ENCODE measurements around the gene AJUBA. TPM values are rescaled to one million over a fixed set of nuclear protein-coding genes. Genes with fewer than 3 reads are reported as not detected.
"Not testable (repeated sequence)": the region's sequence is repeated elsewhere in the genome, so short reads cannot be mapped to it uniquely, and the experiment has no call there.

Gene AJUBA
- total RNA-seq, result 24.8 TPM

- intact Hi-C loops (cut with DNase I), result loop anchor here (2.0 kb wide), 1 partner anchor 52 kb away; no protein-coding TSS in a partner anchor
- peak; percentile 92 for ATAC-seq
- peak; percentile 93 for DNase-seq (ENCODE audit: low spot score)
Measured at GRCh38 chr14:22982477-22983245, at the start of gene AJUBA. AJUBA (minus strand) TSS chr14:22982551; CDS start chr14:22982266, 285 bp downstream.

- no peak for DNase-seq (ENCODE audit: low spot score)
- ATAC-seq, result no peak
- intact Hi-C loops (cut with DNase I), result no loop called here
Measured at GRCh38 chr14:23030936-23031335, 48.6 kb upstream of the AJUBA start.

GRCh38 chr14:23028799-23029198 lies 46.4 kb upstream of the AJUBA start:
- intact Hi-C loops (cut with DNase I), result no loop called here
- ATAC-seq (no peak), DNase-seq (ENCODE audit: low spot score) (no peak)

- intact Hi-C loops (cut with DNase I), result no loop called here
- ATAC-seq, result no peak
- no peak for DNase-seq (ENCODE audit: low spot score)
Measured at GRCh38 chr14:23025151-23025814, 42.9 kb upstream of the AJUBA start.

DNA sequence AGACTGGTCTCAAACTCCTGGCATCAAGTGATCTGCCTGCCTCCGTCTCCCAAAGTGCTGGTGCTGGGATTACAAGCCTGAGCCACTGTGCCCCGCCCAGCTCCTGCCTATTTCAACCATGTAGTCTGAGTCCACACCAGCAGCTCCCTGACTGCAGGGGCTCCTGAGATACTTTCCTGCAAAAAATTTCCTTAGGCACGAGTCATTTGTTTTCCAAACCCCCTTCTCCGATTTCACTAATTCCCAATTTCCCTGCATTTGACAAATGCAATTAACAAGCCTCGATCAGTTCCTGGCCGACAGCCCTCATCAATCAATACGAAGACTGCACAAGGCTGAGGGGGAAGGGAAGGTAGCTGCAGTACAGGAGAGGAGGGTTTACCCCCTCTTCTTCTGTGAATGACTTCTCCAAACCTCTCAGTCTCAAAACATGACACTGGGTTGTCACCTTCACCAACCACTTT lies 42.3 kb upstream of the AJUBA start:
- DNase-seq (ENCODE audit: low spot score) (no peak), ATAC-seq (no peak)
- intact Hi-C loops (cut with DNase I), result no loop called here

DNA sequence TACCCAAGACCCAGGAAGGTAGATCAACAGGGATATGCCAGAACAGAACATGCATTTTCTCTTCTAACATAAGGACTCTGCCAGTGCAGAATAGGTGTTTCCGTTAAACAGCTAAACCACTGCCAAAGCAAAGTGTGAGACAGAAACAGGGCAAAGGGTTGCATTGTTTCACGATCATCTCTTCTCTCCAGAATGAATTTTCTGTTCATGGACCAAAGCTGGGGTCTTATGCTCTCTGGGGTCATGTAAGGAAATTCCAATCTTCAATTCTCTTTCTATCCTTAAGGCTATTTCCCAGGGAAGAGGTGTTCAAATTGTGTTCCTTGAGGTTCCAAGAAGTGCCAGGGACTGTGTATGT lies 41.4 kb upstream of the AJUBA start:
- no peak for DNase-seq (ENCODE audit: low spot score)
- intact Hi-C loops (cut with DNase I), result no loop called here
- ATAC-seq, result no peak

GRCh38 chr14:23023022-23023794 lies 40.9 kb upstream of the AJUBA start:
- no peak for DNase-seq (ENCODE audit: low spot score)
- intact Hi-C loops (cut with DNase I), result no loop called here
- ATAC-seq, result no peak

GRCh38 chr14:23021889-23022442 lies 39.6 kb upstream of the AJUBA start:
- DNase-seq (ENCODE audit: low spot score), result no peak
- intact Hi-C loops (cut with DNase I), result no loop called here
- ATAC-seq, result no peak

DNA sequence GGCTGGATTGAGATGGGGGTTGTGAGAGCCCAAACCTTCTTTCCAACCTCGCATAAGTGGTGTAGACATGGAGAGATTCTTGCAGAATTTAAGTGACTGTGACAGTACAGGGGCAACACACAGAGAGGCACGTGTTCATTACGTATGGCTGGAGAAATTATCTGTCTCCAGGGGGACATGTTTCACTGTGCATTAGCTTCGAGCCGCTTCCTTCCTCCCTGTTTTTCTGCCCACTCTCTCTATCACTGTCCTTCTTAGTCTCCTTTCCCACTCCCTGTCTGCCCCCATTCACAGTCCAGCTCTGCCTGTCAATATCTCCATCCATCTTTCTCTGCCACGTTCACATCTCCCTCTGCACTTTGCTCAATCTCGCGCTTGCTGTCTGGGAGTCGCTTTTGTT lies 39.1 kb upstream of the AJUBA start:
- intact Hi-C loops (cut with DNase I), result no loop called here
- DNase-seq (ENCODE audit: low spot score) (no peak), ATAC-seq (no peak)

DNA sequence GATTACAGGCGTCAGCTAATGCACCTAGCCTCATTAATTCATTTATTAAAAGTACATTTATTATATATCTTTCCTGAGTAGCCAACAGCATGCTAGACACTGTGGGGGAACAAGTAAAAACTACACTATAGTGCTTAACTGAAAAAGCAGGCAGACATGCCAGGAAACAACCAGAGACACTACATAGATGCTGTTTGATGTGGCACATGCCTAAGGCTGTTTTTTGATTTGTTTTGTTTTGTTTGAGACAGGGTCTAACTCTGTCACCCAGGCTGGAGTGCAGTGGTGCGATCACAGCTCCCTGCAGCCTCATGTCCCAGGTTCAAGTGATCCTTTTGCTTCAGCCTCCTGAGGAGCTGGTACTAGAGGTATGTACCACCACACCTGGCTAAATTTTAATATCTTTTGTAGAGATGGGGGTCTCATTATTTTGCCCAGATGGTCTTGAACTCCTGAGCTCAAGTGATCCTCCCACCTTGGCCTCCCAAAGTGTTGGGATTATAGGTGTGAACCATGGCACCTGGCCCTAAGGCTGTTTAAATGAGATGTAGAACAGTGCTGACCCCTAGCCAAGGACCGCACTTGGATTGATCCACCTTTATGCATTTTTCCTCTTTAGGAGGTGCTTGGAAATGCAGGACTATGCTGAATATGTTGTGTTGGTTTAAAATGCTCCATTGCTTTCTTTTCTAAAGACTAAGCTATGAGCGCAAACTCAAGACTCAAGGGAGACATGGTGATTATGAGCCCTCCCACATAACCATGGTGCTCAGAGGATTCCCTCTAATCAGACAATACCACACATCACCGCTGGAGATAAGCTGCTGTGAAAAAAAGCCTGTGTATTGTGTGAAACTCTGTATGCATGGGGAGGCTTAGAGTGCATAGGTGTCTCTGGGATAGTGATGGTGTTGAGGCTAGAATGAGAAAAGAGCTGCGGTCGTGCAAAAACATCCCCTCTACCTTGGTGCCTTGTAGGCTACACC lies 38.1 kb upstream of the AJUBA start:
- ATAC-seq (no peak), DNase-seq (ENCODE audit: low spot score) (no peak)
- intact Hi-C loops (cut with DNase I), result no loop called here

- ATAC-seq, result no peak
- intact Hi-C loops (cut with DNase I), result no loop called here
- DNase-seq (ENCODE audit: low spot score), result no peak
Measured at GRCh38 chr14:23018107-23018506, 35.8 kb upstream of the AJUBA start.

DNA sequence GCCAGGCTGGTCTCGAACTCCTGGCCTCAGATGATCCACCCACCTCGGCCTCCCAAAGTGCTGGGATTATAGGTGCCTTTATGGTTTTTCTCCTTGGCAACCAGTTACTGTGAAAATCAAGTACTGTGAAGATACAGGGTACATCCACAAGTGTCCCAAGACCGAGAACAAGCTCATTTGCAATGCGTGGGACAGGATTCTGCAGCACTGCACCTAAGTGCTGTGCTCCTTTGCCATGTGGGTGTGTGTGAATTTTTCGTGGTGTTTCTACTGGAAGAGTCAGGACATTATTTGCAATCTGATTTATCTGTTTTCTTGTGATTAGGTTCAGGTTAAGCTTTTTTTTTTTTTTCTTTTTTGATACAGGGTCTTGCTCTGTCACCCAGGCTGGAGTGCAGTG lies 34.7 kb upstream of the AJUBA start:
- intact Hi-C loops (cut with DNase I), result no loop called here
- no peak for DNase-seq (ENCODE audit: low spot score)
- ATAC-seq, result no peak

- intact Hi-C loops (cut with DNase I), result no loop called here
- ATAC-seq, result no peak
- DNase-seq (ENCODE audit: low spot score), result no peak
Measured at GRCh38 chr14:23015618-23016017, 33.3 kb upstream of the AJUBA start.

GRCh38 chr14:23013749-23014054 lies 31.4 kb upstream of the AJUBA start:
- intact Hi-C loops (cut with DNase I); ATAC-seq; DNase-seq (ENCODE audit: low spot score): not testable (repeated sequence)

DNA sequence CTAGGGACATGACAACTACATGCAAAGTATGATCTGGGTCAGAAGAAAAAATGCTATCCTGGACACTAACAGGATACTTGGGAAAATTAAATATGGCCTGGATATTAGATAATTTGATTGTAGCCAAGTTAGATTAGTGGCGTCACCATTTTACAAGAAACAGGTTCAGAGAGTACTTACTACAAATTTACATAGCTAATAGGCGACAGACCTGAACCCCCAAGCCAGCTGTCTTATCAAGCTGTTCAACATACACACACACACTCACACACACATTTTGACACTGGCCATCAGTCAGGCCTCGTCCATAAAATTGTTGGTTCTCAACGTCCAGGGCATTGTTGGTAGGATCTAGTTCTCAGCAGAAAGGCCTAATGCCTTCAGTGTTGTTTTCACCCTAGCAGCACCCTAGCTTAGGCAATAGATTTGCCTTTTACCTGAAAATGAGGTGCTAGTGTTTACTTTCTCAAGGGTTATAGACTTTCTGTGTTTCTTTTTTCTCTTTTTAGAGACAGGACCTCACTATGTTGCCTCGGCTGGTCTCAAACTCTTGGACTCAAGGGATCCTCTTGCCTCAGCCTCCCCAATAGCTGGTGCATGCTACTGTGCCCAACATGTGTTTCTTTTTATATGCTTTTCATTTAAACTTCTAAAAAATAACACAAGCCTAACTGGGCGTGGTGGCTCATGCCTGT lies 30.9 kb upstream of the AJUBA start:
- intact Hi-C loops (cut with DNase I), result no loop called here
- DNase-seq (ENCODE audit: low spot score), result no peak
- ATAC-seq, result no peak

GRCh38 chr14:23009939-23010726 lies 27.8 kb upstream of the AJUBA start, which contains the start of gene C14orf93:
C14orf93 (minus strand) TSS chr14:23010143; CDS start chr14:22999023, 11,120 bp downstream.
- peak; percentile 90 for DNase-seq (ENCODE audit: low spot score)
- intact Hi-C loops (cut with DNase I), result no loop called here
- peak; percentile 59 for ATAC-seq

DNA sequence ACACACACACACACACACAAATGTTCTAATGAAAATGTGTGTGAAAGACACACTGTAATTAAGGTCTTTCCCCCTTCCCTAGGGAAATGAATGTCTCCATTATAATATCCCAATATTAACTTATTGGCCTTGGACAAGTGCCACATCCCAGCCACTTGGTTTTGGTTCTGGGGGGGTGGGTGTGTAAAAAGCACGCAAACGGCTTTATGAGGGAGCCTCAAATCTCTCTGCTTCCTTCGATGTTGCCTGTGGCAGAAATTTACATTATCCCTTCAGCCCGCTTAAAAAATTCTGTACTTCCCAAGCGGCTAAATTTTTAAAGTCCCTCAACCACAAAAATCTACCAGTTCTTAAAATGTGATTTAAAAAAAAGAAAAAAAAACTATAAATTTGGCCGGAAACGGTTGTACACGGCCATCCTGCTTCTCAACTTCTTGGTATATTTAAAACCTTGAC lies 27.2 kb upstream of the AJUBA start:
- ATAC-seq, result no peak
- intact Hi-C loops (cut with DNase I), result no loop called here
- no peak for DNase-seq (ENCODE audit: low spot score)
